HG03442 (cell line): Measurements from ENCODE around the gene TCF12.
"Not testable (repeated sequence)": the region's sequence is repeated elsewhere in the genome, so short reads cannot be mapped to it uniquely, and the experiment has no call there.

Source experiments
- ATAC-seq: cut with Tn5 transposase; IDR thresholded peaks from one replicate; pipeline ENCODE4 v1.9.1; 2021; ENCODE audit warnings: mild to moderate bottlenecking, moderate library complexity; ENCODE audit not compliant: unreplicated experiment

TCF12 gene

DNA sequence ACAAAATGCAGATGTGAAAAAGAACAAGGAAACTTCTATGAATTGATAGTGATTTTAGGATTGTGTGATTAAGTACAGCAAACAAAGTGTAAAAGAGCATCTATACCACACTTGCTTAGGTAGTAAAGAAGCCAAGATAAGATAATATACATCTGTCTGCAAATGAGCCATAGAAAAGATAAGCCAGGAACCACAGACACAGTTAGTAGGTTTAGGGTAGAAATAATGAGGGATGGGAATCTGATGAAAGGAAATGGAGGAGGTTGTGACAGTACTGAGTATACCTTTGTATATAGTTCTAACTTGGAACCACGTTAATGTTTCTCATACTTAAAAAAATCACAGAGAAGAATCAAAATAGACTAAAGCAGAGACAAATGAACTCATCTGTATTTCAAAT, 54.0 kb downstream of the TCF12 start:
- ATAC-seq = no peak

DNA sequence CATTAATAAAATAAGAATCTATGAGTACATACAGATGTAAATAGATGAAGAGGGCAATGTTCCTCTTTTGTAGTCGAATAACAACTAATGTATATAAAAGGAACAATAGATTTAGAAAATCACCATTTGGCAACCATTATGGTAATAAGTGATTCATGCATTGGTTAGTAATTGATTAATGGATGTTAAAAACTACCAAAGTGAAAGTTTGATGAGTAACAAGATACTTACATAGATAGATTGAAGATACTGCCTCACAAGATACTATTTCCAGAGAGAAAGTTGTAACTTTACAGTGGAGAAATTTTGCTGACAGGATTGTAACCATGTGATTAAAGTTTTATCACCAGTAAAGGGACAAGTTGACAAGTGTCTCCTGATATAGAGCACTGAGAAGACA, 55.0 kb downstream of the TCF12 start:
- no peak for ATAC-seq

DNA sequence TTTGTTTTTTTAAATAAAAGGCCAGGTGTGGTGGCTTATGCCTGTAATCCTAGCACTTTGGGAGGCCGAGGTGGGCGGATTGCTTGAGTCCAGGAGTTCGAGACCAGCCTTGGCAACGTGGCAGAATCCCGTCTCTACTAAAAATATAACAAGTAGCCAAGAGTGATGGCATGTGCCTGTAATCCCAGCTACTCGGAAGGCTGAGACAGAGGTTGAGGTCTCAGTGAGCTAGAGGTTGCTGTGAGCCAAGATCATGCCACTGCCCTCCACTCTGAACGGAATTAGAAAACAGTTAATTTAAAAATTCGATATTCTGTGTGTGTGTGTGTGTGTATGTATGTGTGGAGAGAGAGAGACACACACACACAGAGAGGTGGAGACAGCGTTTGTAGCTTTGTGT, 58.8 kb downstream of the TCF12 start:
- ATAC-seq = no peak

DNA sequence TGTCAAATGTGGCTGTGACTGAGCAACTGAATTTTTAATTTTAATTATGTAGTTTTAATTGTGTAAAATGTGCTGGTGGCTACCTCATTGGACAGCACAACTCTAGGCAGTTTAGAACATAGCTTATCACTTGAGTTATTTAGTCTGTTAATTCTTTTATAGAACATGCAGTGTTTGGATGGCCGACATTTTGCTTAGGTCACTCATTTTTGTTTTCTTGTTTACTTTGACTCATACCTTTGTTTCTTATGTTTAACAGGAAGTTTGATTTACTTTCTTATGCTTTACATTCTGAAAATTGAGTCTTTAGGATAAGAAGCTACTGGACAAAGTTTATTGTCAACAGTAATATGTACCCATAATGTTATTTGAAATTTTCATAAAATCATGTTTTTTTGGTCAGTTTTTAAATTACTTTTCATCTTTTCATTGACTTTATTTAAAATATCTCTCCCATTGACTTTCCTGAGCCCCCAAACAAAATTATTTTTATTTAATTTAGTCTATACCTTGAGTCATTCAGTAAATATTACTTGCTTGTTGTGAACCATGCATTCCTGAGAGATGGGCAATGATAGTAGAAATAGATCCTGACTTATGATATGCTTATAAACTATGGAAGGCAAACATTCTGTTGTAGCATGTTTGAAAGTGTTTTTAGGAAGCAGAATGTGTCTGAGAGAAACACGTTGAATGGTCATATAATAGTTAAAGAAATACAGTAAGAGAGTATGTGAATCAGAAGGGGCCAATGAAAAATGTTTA, 60.6 kb downstream of the TCF12 start:
- no peak for ATAC-seq

DNA sequence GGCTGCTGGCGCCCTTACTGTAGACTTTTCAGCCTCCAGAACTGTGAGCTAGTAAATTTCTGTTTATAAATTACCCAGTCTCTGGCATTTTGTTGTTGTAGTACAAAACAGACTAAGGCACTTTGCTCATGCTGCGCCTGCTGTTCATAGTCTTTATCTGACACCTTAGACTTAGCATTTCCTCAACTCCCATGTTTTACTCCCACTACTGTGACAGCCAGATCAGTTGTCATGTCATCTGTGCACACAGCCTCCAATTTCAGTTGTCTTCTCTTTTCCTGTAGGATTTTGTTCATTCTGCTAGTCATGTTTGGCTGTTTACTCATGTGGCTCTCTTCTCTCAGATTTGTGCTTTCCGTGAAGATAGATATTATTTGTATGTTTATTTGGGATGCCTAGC, 62.0 kb downstream of the TCF12 start:
- ATAC-seq = no peak

DNA sequence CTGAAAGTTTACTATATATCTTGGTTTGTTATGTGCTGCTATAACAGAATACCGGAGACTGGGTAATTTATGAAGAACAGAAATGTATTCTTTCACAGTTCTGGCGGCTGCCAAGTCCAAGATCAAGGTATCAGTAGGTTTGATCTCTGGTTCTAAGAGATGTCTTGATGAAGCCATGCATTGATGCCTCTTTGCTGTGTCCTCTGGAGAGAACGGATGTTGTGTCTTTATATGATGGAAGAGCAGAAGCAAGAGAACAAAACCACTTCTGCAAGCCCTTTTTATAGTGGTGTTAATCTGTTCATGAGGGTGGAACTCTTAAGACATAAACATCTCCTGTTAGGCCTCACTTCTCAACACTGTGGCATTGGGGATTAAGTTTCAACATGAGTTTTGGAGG, 62.7 kb downstream of the TCF12 start:
- ATAC-seq = no peak

DNA sequence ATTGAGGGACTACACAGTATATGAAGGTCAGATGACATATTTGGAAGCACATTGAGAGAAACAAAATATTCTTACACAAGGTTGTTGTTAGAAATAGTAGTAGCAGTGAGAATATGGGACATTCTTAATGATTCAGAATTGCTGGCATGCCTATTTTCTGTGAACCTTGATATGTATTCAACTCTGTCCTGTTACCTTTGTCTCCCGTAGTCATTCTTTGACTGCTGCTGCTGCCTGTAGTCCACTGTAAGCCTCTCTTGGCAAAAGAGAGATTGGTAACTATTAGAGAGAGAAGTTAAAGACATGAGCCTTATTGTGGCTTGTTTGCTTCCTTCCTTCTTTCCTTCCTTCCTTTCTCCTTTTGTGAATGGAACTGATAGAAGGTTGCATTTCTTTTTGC, 64.5 kb downstream of the TCF12 start:
- ATAC-seq = no peak

DNA sequence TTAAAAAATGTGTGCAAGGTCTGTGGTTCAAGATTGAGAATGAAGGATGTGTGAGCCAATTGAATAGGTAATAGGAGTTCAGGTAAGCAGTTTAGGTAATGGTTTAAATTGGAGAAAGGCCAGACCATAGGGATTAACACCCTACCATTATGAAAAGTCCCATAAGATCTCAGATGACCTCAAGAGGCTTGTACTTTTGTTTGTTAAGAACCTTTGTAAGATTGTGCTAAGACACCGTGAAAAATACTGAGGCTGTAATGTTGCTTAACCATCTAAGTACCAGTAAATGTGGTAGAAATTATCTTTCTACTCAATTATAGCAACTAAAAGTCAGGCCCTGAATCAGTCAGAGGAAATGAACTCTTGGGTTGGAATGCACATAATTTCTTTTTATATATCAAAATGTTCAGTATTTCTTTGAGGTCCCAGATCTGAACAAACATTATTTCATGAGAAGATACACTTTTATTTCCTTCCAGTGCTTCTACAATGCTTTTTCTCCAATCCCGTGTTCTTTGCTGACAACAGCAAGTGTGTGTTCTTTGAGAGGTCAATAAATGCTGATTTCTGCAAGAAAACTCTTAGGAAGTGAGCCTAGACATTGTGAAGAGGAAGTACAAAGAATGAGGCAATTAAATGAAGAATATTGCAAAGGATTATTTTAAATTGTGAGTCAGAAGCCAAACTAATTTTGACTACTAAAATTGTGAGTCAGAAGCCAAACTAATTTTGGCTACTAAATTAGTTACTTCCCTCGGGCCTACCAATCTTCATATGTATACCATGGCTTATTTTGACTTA, 66.4 kb downstream of the TCF12 start:
- ATAC-seq = no peak

DNA sequence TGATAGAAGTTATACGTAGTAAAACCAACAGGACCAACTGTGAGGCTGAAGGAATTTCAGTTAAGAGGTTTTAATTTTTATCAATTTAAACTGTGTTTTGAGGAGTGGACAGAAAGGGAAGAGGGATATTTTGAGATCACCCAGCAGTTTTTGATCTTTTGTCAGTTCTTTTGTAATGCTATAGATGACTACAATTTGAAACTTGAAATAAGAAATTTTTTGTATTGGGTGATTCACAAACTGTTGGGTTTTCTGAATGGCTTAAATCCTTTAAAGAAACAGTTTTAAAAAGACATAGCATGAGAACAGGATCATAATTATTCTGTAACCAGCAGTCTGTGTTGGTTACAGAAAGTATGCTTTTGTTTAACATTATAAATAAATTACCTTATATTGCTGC, 67.4 kb downstream of the TCF12 start:
- ATAC-seq = no peak

DNA sequence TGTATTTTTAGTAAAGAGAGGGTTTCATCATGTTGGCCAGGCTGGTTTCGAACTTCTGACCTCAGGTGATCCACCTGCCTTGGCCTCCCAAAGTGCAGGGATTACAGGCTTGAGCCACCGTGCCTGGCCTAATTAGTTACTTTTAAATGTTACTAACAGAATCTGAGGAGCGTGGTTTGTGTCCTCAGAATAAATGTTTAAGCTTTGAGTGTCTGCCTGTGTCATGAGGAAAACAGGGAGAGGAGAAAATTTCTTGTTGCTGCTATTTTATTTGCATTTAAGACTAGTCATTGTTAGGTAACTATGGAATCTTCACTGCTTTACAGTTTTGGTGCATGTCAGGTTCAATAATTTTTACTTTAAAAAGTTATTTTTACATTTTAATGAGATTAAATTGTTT, 68.8 kb downstream of the TCF12 start:
- ATAC-seq = no peak

DNA sequence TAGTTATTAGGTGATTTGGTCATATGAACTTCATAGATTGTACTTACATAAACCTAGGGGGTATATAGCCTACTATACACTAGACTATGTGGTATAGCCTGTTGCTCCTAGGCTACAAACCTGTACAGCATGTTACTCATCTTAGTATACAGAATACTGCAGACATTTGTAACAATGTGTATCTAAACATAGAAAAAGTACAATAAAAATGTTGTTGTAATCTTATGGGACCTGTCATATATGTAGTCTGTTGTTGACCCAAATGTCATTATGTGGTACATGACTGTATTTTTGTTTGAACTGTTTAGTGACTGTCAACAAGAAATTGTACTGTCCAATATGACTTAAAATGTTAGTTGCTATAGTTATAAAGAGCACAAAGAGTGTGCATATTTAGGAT, 69.8 kb downstream of the TCF12 start:
- no peak for ATAC-seq

DNA sequence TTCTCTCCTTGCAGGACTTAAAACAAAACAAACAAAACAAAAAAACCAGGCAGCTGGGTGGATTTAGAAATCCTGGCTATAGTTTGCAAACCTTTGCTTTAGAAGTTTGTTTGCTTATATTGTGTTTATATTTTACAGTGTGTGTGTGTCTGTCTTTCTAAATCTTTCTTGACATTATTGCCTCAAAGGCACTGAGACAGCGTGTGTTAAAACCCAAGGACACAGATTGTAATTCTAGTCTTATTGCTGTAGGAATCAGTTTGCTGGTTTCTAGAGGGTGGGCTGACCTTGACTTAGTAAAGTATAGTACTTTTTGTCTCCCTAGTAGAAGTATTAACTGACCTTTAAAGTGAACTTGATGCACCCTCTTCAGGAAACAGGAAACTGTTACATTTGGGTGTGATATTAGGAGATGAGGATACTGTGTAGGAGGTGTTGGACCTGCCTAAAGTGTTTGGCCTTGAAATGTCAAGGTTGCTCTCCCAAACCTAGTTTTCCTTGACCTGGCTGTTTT, 71.0 kb downstream of the TCF12 start:
- ATAC-seq = peak; percentile 45

DNA sequence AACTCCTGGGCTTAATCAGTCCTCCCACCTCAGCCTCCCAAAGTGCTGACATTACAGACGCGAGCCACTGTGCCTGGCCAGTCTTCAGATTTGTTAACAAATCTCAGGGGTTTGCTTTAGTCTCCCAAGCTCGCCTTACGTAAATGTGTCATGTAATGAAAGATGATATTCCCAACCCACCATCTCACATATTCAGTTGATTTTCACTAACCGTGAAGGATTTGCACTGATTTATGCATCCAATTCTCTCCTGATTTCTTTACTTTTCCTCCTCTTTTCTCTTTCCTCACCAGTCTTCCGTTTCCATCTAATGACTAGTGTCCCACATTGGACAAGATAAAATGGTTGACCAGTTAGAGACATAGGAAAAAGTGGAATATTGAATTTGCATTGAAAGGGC, 72.6 kb downstream of the TCF12 start:
- no peak for ATAC-seq

DNA sequence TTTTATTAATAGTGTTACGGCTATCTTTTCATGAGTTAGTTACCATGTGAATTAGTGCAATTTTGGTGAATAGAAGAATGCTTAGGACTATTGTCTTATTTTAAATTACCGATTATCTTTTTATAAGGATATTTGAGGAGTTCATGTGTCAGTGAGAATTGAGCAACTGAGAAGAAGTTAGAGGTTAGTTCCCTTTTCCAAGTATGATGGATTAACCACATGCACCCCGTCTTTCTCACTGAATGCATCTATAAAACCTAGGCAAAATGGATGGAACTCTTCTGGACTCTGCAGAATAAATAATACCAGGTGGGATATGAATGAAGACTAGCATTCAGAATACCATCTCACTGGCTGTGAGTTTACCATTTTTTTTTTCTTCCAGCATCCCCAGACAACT, 74.3 kb downstream of the TCF12 start:
- no peak for ATAC-seq

DNA sequence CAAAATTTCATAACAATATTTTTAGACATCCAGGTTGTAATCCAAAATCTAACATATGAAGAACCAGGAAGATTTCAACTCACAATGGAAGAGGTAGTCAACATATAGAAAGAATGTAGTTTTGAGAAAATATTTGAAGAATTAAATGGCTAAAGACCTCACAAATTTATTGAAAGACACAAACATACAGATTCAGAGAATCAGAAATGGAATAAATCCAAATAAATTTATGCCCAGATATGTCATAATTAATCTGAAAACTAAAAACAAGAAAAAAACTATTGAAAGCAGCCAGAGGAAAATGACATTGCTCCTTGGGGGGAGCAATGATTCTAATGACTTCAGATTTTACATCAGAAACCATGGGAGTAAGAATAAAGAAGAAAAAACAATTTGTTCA, 75.8 kb downstream of the TCF12 start:
- ATAC-seq = no peak

DNA sequence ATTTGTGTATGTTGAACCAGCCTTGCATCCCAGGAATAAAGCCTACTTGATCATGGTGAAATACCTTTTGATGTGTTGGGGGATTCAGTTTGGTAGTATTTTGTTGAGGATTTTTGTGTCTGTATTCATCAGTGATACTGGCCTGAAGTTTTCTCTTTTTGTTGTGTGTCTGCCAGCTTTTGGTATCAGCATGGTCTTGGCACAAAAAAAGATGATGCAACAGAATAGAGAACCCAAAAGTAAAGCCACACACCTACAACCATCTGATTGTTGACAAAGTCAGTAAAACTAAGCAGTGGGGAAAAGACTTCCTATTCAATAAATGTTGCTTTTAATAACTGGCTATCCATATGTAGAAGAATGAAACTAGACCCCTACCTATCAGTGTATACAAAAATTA, 77.6 kb downstream of the TCF12 start:
- ATAC-seq = no peak

DNA sequence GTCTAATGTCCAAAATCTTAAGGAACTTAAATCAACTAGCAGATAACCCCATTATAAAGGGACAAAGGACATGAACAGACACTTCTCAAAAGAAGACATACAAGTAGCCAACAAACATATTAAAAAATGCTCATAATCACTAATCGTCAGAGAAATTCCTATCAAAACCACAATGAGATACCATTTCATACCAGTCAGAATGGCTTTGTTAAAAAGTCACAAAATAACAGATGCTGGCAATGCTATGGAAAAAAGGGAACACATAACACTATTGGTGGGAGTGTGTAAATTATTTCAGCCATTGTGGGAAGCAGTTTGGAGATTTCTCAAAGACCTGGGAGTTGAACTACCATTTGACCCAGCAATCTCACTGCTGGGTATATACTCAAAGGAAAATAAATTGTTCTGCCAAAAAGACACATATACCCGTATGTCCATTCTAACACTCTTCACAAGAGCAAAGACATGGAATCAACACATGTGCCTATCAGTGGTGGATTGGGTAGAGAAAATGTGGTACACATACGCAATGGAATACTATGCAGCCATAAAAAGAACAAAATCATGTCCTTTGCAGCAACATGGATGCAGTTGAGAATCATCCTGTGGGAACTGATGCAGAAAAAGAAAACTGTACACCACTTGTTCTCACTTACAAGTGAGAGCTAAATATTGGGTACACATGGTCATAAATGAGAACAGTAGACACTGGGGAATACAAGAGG, 78.5 kb downstream of the TCF12 start:
- ATAC-seq = no peak

DNA sequence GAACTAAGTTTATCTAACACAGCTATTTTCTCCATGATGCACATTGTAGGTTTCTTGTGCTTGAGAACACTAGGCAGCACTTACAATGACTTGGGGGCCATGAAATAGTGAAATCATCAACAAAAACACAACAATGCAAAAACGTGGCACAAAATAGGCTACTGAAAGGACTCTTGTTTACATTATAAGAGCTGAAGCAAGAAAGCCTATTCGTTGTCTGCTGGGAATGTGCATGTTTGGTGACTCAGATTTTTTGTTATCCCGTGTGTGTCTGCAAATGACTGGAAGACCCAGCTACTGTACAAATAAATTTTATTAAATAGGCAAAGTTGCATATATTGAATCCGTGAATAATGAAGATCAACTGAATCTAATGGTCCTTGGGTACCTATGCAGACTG, 85.0 kb downstream of the TCF12 start:
- ATAC-seq = no peak

DNA sequence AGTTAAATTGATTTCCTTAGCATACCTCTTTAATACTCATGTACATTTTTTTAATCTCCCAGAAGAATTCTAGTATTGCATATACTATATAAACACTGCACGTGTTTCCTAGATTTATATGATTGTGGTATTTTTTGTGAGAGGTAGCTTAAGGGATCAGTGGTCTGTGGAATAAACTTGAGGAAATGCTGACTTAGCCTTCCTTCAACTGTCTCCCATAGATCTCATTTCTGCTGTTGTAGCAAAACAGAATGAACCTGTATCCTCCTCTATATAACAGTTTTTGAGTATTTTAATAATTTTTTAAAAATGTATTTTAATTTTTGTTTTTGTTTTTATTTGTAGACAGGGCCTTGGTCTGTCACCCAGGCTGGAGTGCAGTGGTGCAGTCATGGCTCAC, 86.8 kb downstream of the TCF12 start:
- no peak for ATAC-seq

DNA sequence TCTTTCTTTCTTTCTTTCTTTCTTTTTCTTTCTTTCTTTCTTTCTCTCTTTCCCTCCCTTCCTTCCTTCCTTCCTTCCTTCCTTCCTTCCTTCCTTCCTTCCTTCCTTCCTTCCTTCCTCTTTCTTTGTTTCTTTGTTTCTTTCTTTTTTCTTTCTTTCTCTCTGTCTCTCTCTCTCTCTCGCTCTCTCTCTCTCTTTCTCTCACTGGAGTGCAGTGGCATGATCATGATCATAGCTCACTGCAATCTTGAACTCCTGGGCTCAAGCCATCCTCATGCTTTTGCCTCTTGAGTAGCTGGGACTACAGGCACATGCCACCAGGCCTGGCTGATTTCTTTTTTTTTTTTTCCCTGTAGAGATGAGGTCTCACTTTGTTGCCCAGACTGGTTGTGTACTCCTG, 89.4 kb downstream of the TCF12 start:
- not testable (repeated sequence) for ATAC-seq

DNA sequence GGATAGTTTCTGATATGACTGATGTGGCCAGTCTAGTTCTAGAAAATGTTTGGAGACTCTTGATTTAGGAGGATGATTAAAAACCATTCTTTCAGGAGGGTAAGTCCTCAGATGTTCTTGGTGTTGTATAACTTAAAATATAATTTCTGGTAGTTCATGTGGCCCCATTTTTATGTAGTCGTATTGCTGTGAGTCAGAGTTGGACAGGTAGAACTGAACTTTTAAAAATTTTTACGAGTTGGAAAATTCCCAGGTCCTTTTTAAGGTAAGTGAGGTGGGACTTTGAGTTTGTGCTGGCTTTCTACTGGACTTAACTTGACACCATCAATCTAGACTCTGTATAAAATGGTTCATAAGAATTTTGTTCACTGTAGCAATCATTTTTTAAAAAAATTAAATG, 92.3 kb downstream of the TCF12 start:
- ATAC-seq = no peak

DNA sequence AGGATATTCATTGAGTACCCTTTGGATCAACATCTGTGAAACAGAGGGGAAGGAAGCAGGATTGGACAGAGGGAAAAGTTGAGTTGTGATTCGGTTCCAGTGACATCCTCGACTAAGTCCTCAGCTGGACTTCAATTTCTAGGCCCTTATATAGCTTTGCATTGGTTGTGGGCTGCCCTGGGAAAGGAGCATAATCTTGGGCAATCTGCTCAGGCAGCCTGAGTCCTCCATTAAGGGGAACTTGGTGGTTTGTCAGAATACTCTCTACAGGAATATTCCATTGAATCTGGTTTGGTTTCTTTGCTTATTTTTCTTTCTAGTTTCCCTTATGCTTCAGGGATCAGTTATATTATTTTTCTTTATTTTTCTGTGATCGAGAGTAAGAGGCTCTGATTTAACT, 94.1 kb downstream of the TCF12 start:
- ATAC-seq = no peak
